ENCODE results near the gene STXBP6. TPM values are rescaled to one million over a fixed set of nuclear protein-coding genes. Genes with fewer than 3 reads are reported as not detected.
"Not testable (repeated sequence)": the region's sequence is repeated elsewhere in the genome, so short reads cannot be mapped to it uniquely, and the experiment has no call there.

STXBP6 gene
- total RNA-seq, 1 donor from 2014 or later: 0.06 TPM

- no peak for DNase-seq (ENCODE audit: extremely low read depth, low read depth, low spot score)
Measured at GRCh38 chr14:24839617-24840203, 210.2 kb downstream of the STXBP6 start.

- no peak for DNase-seq (ENCODE audit: extremely low read depth, low read depth, low spot score)
Measured at GRCh38 chr14:24838945-24839616, 210.9 kb downstream of the STXBP6 start.

DNA sequence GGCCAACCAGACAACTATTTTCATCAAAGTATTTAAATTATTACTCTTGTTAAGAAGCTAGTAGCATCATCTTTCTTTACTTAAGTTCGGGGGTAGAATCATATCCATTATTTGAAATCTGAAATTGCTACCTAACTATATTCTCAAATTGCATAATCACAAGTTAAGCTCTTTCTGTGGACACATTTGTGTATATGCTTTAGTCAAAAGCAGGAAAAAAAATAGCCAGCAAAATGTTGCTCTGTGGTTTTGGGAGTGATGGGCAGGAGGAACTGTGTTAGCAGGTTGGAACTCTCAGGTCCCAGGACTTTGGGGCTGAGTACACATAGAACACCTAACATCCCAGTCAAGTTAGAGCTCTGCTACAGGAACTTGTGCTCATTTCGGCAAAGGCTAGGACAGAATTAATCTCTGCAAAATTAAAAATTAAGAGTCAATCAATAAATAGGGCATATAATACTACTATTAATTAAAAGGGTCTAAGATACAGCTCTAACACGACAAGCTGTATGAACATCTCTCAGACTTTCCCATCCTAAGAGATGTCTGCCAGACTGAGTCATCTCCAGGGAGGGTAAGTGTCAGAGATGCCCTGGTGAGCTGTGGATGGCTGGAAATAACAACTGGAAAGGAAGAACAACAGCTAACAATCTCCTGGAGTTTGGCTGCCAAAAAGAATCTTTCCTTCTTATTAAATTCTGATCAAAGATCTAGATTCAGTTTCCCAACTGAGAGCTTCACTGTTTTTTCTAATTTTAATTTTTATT is 212.5 kb downstream of the STXBP6 start:
- DNase-seq (ENCODE audit: extremely low read depth, low read depth, low spot score): no peak

DNA sequence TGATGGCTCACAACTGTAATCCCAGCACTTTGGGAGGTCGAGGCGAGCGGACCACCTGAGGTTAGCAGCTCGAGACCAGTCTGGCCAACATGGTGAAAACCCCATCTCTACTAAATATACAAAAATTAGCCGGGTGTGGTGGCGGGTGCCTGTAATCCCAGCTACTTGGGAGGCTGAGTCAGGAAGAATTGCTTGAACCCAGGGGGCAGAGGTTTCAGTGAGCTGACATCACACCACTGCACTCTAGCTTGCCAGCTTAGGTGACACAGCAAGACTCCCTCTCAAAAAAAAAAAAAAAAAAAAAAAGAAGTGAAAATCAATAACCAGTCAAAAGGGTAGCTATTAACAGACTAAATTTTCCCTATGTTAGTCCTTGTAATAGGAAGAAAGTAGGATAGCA is 213.6 kb downstream of the STXBP6 start:
- DNase-seq (ENCODE audit: extremely low read depth, low read depth, low spot score): not testable (repeated sequence)

- DNase-seq (ENCODE audit: extremely low read depth, low read depth, low spot score): no peak
Measured at GRCh38 chr14:24834956-24835355, 215.0 kb downstream of the STXBP6 start.

GRCh38 chr14:24833385-24833784 is 216.6 kb downstream of the STXBP6 start:
- DNase-seq (ENCODE audit: extremely low read depth, low read depth, low spot score): no peak

DNA sequence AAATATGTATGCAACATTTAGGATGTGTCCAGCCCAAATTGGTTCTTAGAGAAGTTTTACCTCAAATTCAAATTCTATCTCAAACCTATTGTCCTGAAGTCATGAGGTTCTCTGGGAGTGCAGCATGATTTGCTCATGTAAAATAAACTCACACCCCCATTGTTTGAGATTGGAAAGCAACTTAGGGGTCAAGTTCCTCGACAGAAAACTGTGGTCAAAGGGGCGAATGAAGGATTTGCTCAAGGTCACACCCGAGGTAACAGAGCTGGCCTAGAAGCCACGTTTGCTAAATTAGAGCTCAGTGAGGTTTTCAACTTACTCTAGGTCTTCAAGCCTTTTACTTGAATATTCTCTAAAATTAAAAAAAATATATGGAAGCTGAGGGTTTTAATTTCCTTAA is 218.3 kb downstream of the STXBP6 start:
- DNase-seq (ENCODE audit: extremely low read depth, low read depth, low spot score): no peak

- DNase-seq (ENCODE audit: extremely low read depth, low read depth, low spot score): no peak
Measured at GRCh38 chr14:24829862-24830261, 220.1 kb downstream of the STXBP6 start.

GRCh38 chr14:24828486-24828885 is 221.5 kb downstream of the STXBP6 start:
- no peak for DNase-seq (ENCODE audit: extremely low read depth, low read depth, low spot score)

GRCh38 chr14:24826390-24826789 is 223.6 kb downstream of the STXBP6 start:
- no peak for DNase-seq (ENCODE audit: extremely low read depth, low read depth, low spot score)

- DNase-seq (ENCODE audit: extremely low read depth, low read depth, low spot score): no peak
Measured at GRCh38 chr14:24820616-24821015, 229.3 kb downstream of the STXBP6 start.

DNA sequence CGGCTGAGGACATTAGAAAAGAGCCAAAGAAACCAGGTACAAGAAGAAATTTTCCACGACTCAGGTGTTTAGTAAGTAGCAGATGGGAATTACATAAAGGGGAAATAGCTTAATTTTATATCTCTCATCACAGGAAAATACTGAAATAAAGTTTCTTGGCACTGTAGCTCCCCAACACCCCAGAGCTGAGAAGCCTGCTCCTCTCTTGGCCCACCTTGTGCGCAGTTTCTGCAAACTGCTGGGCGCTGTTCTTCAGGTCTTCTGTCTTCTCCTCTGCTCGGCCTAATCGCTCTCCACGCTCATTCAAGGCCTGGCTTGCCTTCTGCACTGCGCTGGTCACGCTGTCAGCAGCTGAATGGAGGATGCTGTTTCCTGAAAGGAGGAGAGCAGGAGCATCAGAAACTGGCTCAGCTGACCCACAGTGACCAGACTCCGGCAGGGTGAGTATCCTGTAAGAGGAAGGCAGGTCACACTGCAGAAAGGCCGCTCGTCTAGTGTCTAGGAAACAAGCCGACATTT is 231.1 kb downstream of the STXBP6 start:
- DNase-seq (ENCODE audit: extremely low read depth, low read depth, low spot score): no peak

GRCh38 chr14:24818058-24818822 is 231.7 kb downstream of the STXBP6 start:
- no peak for DNase-seq (ENCODE audit: extremely low read depth, low read depth, low spot score)

GRCh38 chr14:24817212-24818057 is 232.5 kb downstream of the STXBP6 start:
- no peak for DNase-seq (ENCODE audit: extremely low read depth, low read depth, low spot score)

DNA sequence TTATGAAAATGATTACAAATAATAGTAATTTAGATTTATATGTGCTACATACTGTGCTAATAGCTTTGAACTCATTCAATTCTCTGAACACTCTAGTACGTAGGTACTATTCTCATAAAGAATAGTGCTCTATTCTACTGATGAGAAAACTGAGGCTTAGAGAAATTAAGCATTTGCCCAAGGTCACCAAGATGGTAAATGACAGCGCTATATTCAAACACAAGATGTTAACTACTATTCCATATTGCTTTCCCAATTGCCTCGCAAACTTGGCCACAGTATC is 233.1 kb downstream of the STXBP6 start:
- DNase-seq (ENCODE audit: extremely low read depth, low read depth, low spot score): no peak

DNA sequence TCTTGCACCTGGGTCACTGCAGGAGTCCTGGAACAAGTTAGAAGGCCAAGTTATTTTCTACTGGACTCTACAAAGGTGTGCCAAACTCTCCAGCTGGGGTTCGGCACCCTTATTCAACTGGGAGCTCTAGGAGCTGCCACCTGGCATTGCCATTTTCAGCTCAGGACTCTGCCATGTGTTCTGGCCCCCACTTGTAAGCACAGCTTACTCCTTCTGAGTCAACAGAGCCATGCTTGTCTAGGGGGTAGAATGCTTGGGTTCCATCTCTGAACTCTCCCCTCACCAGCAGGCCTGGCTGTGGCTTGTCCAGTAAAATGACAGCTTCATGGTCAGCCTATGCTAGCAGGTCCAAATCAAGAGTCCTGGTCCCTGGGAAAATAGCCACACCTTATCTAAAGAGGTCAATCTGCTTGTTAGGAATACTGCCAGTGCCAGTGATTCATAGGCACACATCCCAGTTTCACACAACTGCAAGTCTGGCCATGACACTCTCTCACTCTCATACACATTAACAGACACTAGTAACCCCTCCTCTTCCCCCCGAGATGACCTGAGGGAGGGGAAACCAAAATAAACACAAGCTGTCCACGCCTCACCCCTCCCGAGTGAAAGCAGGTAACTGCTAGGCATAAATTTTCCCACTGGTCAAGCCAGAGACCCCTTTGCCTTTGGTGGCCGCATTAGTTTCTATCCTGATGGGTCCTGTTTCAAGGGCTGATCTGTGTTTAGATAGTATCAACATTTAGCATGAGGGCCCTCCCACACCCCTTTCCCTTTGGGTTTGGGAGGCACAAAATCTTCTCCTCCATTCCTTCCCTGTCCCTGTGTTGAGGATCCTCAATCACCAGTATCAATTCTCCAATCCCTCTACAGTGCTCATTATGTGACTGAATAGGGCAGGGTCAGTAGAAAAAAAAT is 233.7 kb downstream of the STXBP6 start:
- no peak for DNase-seq (ENCODE audit: extremely low read depth, low read depth, low spot score)

- no peak for DNase-seq (ENCODE audit: extremely low read depth, low read depth, low spot score)
Measured at GRCh38 chr14:24815543-24815942, 234.4 kb downstream of the STXBP6 start.

DNA sequence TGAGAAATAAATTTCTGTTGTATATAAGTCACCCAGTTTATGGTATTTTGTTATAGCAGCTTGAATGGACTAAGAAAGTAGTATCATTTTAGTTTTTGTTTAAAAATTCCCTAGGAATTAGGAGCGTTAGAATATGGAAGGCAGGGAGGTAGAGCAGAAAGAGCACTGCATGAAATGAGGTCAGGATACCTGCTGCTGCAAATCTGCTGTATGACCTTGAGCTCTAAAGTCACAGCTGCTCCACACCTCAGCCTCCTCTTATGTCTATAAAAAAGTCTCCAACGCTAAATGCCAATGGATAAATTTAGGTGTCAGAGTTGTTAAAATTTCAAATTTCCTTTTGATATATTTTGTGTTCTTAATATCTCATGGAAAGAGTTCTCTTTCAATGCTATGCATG is 235.0 kb downstream of the STXBP6 start:
- no peak for DNase-seq (ENCODE audit: extremely low read depth, low read depth, low spot score)

GRCh38 chr14:24814346-24814745 is 235.6 kb downstream of the STXBP6 start:
- DNase-seq (ENCODE audit: extremely low read depth, low read depth, low spot score): no peak
